GM20000 (cell line): ENCODE results near the gene ERGIC1.

ENCODE experiments used
- DNase-seq: peaks from one replicate; pipeline ENCODE4 v3.0.0; 2012; ENCODE audit warnings: low spot score
- TF ChIP-seq, protein P1 (sequence below): IDR thresholded peaks from 2 replicates; pipeline ENCODE4 v1.5.1; 2012; ENCODE audit warnings: mild to moderate bottlenecking, control low read depth; ENCODE audit errors: extremely low read depth, missing control alignments

ERGIC1 gene

DNA sequence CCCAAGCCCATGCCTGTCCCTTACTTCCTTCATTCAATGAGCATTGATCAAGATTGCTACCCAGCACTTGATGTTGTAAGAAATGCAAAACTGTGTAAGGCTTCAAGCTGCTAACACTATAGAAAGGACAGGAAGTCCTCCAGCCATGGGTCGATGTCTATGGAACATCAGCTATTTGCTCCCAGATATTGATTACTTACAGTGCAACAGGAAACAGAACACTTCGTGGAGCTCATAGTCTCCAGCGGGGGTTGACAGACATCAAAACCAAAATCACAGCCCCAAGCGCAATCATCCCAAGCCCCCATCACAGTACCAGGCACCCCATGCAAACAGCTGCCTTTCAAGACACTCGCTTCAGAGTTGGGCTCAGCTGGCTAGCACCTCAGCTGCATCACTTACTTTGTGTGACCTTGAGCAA lies 36.3 kb upstream of the ERGIC1 start:
- TF ChIP-seq, protein P1, sequence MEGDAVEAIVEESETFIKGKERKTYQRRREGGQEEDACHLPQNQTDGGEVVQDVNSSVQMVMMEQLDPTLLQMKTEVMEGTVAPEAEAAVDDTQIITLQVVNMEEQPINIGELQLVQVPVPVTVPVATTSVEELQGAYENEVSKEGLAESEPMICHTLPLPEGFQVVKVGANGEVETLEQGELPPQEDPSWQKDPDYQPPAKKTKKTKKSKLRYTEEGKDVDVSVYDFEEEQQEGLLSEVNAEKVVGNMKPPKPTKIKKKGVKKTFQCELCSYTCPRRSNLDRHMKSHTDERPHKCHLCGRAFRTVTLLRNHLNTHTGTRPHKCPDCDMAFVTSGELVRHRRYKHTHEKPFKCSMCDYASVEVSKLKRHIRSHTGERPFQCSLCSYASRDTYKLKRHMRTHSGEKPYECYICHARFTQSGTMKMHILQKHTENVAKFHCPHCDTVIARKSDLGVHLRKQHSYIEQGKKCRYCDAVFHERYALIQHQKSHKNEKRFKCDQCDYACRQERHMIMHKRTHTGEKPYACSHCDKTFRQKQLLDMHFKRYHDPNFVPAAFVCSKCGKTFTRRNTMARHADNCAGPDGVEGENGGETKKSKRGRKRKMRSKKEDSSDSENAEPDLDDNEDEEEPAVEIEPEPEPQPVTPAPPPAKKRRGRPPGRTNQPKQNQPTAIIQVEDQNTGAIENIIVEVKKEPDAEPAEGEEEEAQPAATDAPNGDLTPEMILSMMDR, result no peak
- no peak for DNase-seq

GRCh38 chr5:172798422-172799215 lies 35.4 kb upstream of the ERGIC1 start:
- TF ChIP-seq, protein P1, result no peak
- no peak for DNase-seq

- no peak for DNase-seq
- TF ChIP-seq, protein P1, result no peak
Measured at GRCh38 chr5:172799416-172799815, 34.6 kb upstream of the ERGIC1 start.

DNA sequence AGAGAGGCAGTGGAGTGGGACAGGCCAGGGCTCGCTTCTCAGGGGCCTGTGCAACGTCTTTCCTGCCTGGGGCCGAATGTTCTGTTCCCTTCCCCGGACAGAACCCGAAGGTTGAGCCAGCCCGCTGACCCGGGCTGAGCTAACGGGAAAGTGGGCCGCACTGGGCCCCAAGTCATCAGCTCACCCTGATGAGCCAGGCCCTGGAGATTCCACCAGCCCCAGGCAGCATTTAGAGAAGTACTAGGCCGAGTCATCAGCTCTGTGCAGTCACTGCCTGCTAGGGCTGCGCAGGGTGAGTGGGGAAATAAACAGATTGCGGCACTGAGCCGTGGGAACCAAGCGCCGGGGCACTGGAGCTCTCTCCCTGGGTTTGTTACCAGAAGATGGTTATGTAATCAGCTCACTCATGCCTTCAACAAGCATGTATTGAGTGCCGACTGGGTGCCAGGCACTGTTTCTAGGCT lies 33.9 kb upstream of the ERGIC1 start:
- no peak for DNase-seq
- TF ChIP-seq, protein P1, result no peak

DNA sequence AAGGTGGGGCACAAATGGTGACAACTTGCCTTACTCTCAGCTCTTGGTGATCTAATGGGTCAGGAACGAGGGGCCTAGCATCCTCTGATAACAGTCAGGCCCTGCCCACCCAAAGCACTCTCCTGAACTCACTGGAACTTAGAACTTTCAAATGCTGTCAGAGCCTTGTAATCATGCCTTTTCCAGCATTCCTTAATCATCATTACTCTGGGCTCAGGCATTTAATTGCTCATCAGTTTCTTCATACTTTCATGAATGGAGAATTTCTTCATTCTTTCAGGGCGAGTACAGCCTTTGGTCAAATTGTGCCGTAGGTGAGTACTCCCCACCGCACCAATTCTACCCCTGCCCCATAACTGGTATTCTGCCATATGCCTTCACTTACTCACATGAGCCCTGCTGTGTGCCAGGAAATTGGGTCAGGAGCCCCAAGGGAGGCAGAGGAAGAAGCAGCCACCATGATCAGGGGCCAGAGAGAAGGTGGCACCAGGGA lies 32.8 kb upstream of the ERGIC1 start:
- TF ChIP-seq, protein P1, result no peak
- no peak for DNase-seq

DNA sequence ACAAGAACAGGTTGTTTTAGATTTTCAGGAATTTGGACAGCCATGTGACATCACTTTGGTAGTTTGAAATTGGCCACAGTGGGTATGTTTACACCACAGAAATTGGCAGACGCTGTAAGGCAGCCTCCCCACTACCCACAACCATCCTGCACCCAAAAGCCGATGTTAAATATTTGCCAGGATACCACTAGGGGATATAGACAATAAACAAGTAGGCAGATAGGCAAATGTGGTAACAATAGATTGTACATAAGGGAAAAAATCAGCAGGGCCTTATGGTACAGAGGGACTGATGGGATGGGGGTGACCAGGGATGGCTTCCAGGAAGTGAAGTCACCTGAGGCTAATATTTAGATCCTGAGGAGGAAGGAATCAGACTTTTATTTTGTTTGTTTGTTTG lies 31.9 kb upstream of the ERGIC1 start:
- no peak for DNase-seq
- TF ChIP-seq, protein P1, result no peak

DNA sequence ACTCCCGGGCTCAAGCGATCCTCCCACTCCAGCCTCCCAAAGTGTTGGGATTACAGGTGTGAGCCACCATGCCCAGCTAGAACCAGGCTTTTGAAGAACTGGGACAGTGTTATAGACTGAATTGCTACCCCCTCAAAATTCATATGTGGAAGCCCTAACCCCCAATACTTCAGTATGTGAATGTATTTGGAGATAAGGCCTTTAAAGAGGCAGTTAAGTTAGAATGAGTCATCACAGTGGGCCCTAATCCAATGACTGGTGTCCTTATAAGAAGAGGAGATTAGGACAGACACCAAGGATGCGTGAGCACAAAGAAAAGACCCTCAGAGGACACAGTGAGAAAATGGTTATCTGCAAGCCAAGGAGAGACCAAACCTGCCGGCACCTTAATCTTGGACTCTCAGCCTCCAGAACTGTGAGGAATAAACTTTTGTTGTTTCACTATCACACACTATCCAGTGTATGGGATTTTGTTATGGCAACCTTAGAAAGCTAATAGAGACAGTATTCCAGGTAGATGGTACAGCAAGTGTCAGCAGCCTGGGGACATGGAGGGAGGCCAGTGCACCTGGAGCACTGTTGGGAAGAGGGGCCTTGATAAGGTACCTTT lies 31.4 kb upstream of the ERGIC1 start:
- TF ChIP-seq, protein P1, result no peak
- DNase-seq, result no peak
